ENCODE data around the gene ASB13.
"Not testable (repeated sequence)": the region's sequence is repeated elsewhere in the genome, so short reads cannot be mapped to it uniquely, and the experiment has no call there.

ASB13 gene

GRCh38 chr10:5625992-5626777 lies 40.2 kb downstream of the ASB13 start:
- DNase-seq (ENCODE audit: low read depth in 2 of 2) = no peak

GRCh38 chr10:5624701-5625100 lies 41.7 kb downstream of the ASB13 start:
- no peak for DNase-seq (ENCODE audit: low read depth in 2 of 2)

GRCh38 chr10:5623081-5623748 lies 43.2 kb downstream of the ASB13 start:
- peak; percentile 47 to 60 for DNase-seq (ENCODE audit: low read depth in 2 of 2)

GRCh38 chr10:5622186-5622960 lies 44.0 kb downstream of the ASB13 start:
- DNase-seq (ENCODE audit: low read depth in 2 of 2) = no peak

GRCh38 chr10:5621371-5621770 lies 45.0 kb downstream of the ASB13 start:
- not testable (repeated sequence) for DNase-seq (ENCODE audit: low read depth in 2 of 2)

GRCh38 chr10:5620966-5621365 lies 45.4 kb downstream of the ASB13 start:
- no peak for DNase-seq (ENCODE audit: low read depth in 2 of 2)

- DNase-seq (ENCODE audit: low read depth in 2 of 2) = no peak
Observed at GRCh38 chr10:5620223-5620721, 46.1 kb downstream of the ASB13 start.

GRCh38 chr10:5619362-5620211 lies 46.8 kb downstream of the ASB13 start:
- DNase-seq (ENCODE audit: low read depth in 2 of 2) = no peak

GRCh38 chr10:5618829-5619228 lies 47.6 kb downstream of the ASB13 start:
- no peak for DNase-seq (ENCODE audit: low read depth in 2 of 2)

- no peak for DNase-seq (ENCODE audit: low read depth in 2 of 2)
Observed at GRCh38 chr10:5618042-5618441, 48.4 kb downstream of the ASB13 start.

GRCh38 chr10:5617521-5617920 lies 48.9 kb downstream of the ASB13 start:
- no peak for DNase-seq (ENCODE audit: low read depth in 2 of 2)

- no peak for DNase-seq (ENCODE audit: low read depth in 2 of 2)
Observed at GRCh38 chr10:5616836-5617235, 49.6 kb downstream of the ASB13 start.

- DNase-seq (ENCODE audit: low read depth in 2 of 2) = no peak
Observed at GRCh38 chr10:5616046-5616445, 50.3 kb downstream of the ASB13 start.

- no peak for DNase-seq (ENCODE audit: low read depth in 2 of 2)
Observed at GRCh38 chr10:5615316-5615715, 51.1 kb downstream of the ASB13 start.

- DNase-seq (ENCODE audit: low read depth in 2 of 2) = no peak
Observed at GRCh38 chr10:5614155-5614721, 52.2 kb downstream of the ASB13 start.

GRCh38 chr10:5613481-5614154 lies 52.8 kb downstream of the ASB13 start:
- DNase-seq (ENCODE audit: low read depth in 2 of 2) = no peak

GRCh38 chr10:5611899-5612680 lies 54.3 kb downstream of the ASB13 start:
- DNase-seq (ENCODE audit: low read depth in 2 of 2) = no peak

- no peak for DNase-seq (ENCODE audit: low read depth in 2 of 2)
Observed at GRCh38 chr10:5609952-5610616, 56.3 kb downstream of the ASB13 start.

- DNase-seq (ENCODE audit: low read depth in 2 of 2) = no peak
Observed at GRCh38 chr10:5608608-5609220, 57.7 kb downstream of the ASB13 start.
